Measurements from ENCODE around the gene CITED4.

DNA sequence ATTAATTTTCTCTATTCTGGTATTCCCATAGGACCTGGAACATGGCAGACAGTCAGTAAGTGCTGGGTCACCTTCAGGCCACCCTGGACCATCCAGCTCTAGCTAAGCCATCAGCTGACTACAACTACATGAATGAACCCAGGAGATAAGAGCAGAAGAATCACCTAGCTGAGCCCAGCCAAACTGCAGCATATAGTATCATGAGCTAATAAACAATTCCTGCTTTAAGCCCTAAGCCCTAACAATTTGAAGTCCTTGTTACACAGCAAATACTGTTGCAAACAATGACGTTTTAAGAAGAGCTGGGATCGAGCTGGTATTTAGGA is 14.2 kb upstream of the CITED4 start:
- TF ChIP-seq, protein P1, sequence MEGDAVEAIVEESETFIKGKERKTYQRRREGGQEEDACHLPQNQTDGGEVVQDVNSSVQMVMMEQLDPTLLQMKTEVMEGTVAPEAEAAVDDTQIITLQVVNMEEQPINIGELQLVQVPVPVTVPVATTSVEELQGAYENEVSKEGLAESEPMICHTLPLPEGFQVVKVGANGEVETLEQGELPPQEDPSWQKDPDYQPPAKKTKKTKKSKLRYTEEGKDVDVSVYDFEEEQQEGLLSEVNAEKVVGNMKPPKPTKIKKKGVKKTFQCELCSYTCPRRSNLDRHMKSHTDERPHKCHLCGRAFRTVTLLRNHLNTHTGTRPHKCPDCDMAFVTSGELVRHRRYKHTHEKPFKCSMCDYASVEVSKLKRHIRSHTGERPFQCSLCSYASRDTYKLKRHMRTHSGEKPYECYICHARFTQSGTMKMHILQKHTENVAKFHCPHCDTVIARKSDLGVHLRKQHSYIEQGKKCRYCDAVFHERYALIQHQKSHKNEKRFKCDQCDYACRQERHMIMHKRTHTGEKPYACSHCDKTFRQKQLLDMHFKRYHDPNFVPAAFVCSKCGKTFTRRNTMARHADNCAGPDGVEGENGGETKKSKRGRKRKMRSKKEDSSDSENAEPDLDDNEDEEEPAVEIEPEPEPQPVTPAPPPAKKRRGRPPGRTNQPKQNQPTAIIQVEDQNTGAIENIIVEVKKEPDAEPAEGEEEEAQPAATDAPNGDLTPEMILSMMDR (IDR thresholded peaks at IDR 0.05; ENCODE audit: low read length), result no peak
- TF ChIP-seq EZH2 (IDR thresholded peaks at IDR 0.05; ENCODE audit: borderline replicate concordance, low read length), result no peak
